ENCODE results near the gene RANBP3L. TPM values are rescaled to one million over a fixed set of nuclear protein-coding genes. Genes with fewer than 3 reads are reported as not detected.
"Not testable (repeated sequence)": the region's sequence is repeated elsewhere in the genome, so short reads cannot be mapped to it uniquely, and the experiment has no call there.

The RANBP3L gene
- total RNA-seq, 1 experiment from 2014 or later = not detected

- no peak for DNase-seq (ENCODE audit: low spot score)
- in situ Hi-C loops (cut with HindIII; ENCODE audit: low sequenced_read_pairs) = no loop called here
Measured at GRCh38 chr5:36222620-36223019, 79.1 kb downstream of the RANBP3L start.

- no peak for DNase-seq (ENCODE audit: low spot score)
- in situ Hi-C loops (cut with HindIII; ENCODE audit: low sequenced_read_pairs) = no loop called here
Measured at GRCh38 chr5:36217988-36218387, 83.7 kb downstream of the RANBP3L start.

GRCh38 chr5:36217567-36217966 is 84.1 kb downstream of the RANBP3L start:
- no peak for DNase-seq (ENCODE audit: low spot score)
- in situ Hi-C loops (cut with HindIII; ENCODE audit: low sequenced_read_pairs) = no loop called here

GRCh38 chr5:36215910-36216309 is 85.8 kb downstream of the RANBP3L start:
- in situ Hi-C loops (cut with HindIII; ENCODE audit: low sequenced_read_pairs) = no loop called here
- no peak for DNase-seq (ENCODE audit: low spot score)

- DNase-seq (ENCODE audit: low spot score) = no peak
- in situ Hi-C loops (cut with HindIII; ENCODE audit: low sequenced_read_pairs) = no loop called here
Measured at GRCh38 chr5:36214436-36214835, 87.3 kb downstream of the RANBP3L start.

- in situ Hi-C loops (cut with HindIII; ENCODE audit: low sequenced_read_pairs) = no loop called here
- no peak for DNase-seq (ENCODE audit: low spot score)
Measured at GRCh38 chr5:36209664-36210063, 92.0 kb downstream of the RANBP3L start.

GRCh38 chr5:36208786-36209185 is 92.9 kb downstream of the RANBP3L start:
- in situ Hi-C loops (cut with HindIII; ENCODE audit: low sequenced_read_pairs) = no loop called here
- DNase-seq (ENCODE audit: low spot score) = no peak

- no peak for DNase-seq (ENCODE audit: low spot score)
- in situ Hi-C loops (cut with HindIII; ENCODE audit: low sequenced_read_pairs) = no loop called here
Measured at GRCh38 chr5:36206913-36207312, 94.8 kb downstream of the RANBP3L start.

GRCh38 chr5:36205329-36205728 is 96.4 kb downstream of the RANBP3L start:
- DNase-seq (ENCODE audit: low spot score) = no peak
- in situ Hi-C loops (cut with HindIII; ENCODE audit: low sequenced_read_pairs) = no loop called here

GRCh38 chr5:36202521-36202961 is 99.2 kb downstream of the RANBP3L start:
- in situ Hi-C loops (cut with HindIII; ENCODE audit: low sequenced_read_pairs) = no loop called here
- DNase-seq (ENCODE audit: low spot score) = no peak

- no peak for DNase-seq (ENCODE audit: low spot score)
- in situ Hi-C loops (cut with HindIII; ENCODE audit: low sequenced_read_pairs) = no loop called here
Measured at GRCh38 chr5:36200513-36200912, 101.2 kb downstream of the RANBP3L start.

GRCh38 chr5:36199620-36200019 is 102.1 kb downstream of the RANBP3L start:
- in situ Hi-C loops (cut with HindIII; ENCODE audit: low sequenced_read_pairs) = no loop called here
- DNase-seq (ENCODE audit: low spot score) = no peak

GRCh38 chr5:36198783-36199182 is 102.9 kb downstream of the RANBP3L start:
- in situ Hi-C loops (cut with HindIII; ENCODE audit: low sequenced_read_pairs); DNase-seq (ENCODE audit: low spot score): not testable (repeated sequence)

Other genes with a start within 250 kb of the RANBP3L start
- gene UGT3A2, start 235.0 kb downstream of the RANBP3L start, total RNA-seq (2014; rRNA removed; shearing (Covaris generic)) = not detected in 2 replicates
- gene LMBRD2, start 150.0 kb downstream of the RANBP3L start, total RNA-seq (2014; rRNA removed; shearing (Covaris generic)) = 2.8 and 14.2 TPM in 2 replicates
- gene SKP2, start 149.8 kb downstream of the RANBP3L start, total RNA-seq (2014; rRNA removed; shearing (Covaris generic)) = 35.6 and 68.8 TPM in 2 replicates
- 30.6 and 37.4 TPM in 2 replicates for gene NADK2, start 60.0 kb downstream of the RANBP3L start, total RNA-seq (2014; rRNA removed; shearing (Covaris generic))

Data from G401 (cell line).